ENCODE measurements around the gene FXYD6.
A peak's percentile ranks its signal among the peaks of the same experiment; 100 is the strongest.

Gene FXYD6

DNA sequence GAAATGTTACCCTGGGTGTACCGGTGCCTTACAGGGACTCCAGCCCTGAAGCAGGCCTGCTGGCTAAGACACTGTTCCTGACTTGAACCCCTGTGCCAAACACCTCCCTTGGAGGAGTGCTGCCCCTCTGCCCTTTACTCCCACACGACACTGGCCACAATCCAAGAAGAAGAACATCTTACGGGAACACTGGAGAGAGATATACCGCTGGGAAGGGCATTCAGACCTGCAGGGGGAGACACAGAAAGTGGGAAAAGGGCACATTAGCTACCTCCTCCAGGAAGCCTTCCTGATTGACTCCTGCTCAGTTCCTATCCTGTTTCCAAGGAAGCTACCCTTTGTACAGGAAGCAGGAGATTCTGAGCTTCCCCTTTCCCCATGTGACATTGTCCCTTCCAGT lies 34.1 kb upstream of the FXYD6 start:
- DNase-seq (ENCODE audit: low read depth in 2 of 2) = no peak

DNA sequence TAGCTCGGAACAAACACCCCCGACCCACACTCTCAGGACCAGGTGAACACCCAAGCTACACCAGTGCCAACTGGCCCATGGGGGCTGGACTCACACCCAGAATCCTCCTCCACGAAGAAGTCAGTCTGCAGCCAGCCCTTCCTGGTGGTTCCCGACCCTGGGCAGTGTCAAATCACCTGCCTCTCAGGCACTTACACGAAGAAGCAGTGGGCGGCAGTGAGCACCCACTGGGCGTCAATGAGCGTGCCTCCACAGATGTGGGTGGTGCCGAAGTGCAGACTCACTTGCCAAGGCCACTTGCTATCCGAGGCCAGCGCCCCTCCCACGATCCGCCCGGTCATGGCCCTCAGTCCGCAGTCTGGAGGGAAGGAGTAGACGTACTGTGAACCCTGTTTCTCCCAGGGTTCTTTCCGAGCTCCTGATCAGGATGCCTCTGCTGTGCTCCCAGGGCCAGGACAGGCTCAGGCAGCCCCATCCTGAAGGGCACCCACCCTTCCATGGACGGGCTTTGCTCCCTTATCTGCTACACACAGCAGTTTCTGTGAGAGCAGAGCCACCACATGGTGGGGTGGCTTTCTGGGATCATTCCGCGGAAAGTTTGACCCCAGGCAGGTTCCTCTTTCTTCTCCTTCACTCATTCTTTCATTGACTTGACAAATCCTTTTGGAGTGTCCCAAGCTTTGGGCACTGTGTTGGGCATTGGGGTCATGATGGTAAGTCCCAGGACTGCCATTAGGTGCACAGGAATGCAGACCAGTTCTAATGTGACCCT lies 33.3 kb upstream of the FXYD6 start:
- DNase-seq (ENCODE audit: low read depth in 2 of 2) = no peak

DNA sequence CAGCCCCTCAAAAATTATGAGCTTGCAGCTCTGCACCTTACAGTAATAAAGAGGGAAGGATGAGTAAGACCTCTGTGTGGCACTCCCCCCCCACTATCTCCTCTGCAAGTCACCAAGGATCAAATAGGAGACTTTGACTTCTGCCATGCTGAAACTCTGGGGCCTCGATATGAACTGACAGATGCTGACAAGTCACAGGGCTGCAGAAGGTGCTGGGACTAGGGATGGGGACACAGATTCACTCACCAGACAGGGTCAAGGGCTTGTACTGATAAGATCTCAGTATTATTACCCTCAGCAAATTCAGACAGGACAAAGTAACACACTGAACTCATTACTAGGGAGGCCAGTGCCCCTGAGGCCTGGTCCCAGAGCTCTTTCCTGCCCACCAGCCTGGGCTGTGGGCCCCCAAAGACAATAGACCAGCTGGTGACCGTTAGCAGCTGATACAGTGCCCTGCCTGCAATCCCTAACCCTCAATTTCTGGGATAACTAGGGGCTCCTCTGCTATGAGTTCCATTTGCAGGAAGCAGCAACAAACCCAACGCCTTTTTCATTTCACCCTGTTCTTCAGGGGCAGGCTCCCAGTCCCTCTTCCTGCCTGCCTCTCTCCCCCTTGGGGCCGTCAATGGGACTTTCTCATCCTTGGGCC lies 32.6 kb upstream of the FXYD6 start:
- DNase-seq (ENCODE audit: low read depth in 2 of 2) = no peak

DNA sequence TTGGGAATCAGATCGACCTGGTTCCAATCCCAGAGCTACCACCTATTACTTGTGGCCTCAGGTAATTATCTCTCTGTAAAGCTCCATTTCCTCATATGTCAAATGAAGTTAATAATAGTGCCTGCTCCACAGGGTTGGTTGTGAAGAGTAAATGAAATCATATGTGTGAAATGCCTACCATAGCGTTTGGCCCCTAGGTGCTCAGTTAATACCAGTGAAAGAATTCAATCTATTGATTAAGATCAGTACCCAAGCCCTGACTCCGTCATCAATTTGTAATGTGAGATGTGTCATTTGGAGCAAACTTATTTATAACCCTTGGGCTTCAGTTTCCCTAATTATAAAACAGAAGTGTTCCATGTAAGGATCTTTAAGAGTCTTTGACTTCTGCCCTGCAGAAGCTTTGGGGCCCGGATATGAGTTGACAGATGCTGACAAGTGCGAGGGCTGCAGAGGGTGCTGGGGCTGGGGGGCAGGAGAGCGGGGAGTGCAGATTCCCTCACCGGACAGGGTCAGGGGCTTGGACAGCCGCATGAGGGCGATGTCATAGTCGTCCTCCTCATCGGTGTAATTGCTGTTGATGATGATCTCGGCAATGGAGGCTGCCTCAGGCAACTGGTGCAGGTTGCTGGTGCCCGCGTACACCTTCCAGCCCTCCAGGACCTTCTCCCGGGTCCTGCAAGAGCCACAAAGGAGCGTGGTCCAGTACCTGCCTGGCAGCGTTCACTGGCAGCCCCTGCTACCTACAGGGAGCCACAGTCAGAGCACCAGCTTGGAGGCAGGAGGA lies 31.8 kb upstream of the FXYD6 start:
- DNase-seq (ENCODE audit: low read depth in 2 of 2) = no peak

- DNase-seq (ENCODE audit: low read depth in 2 of 2) = peak; percentile 23 to 36
Measured at GRCh38 chr11:117907276-117908108, 31.0 kb upstream of the FXYD6 start.

- DNase-seq (ENCODE audit: low read depth in 2 of 2) = no peak
Measured at GRCh38 chr11:117906710-117907109, 30.3 kb upstream of the FXYD6 start.

DNA sequence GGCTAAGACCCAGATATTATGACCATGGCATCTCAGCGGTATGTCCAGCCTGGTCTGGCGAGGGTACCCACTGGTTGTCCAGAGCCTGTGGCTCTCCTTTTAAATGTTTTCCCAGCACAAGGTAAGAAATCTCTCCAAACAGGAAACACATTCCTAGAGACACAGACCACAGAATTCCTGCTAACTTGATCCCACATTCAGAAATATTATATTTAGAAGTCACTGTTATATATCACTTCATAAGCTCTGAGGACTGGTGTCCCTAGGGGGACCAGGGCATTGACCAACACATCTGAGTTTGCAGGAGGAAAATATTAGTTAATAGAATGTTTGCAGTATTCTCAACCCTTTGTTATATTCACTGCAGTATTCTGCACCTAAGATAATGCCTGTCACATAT lies 29.7 kb upstream of the FXYD6 start:
- DNase-seq (ENCODE audit: low read depth in 2 of 2) = no peak

DNA sequence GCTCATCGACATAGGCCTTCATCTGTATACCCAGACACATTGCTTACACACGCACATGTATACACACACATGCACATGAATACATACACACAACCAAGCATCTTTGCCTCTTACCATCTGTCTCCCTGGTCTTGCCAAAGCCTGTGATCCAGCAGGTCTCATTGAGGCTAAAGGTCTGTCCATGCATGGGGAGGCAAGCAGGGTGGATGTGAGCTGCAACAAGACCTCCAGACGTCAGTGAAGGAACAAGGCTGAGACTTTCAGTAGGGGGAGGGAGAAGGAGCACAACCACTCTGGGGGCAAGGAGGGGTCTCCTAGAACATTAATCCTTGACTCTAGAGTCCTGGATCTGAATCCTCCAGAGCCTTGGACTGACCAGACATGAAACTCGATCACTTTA lies 29.1 kb upstream of the FXYD6 start:
- DNase-seq (ENCODE audit: low read depth in 2 of 2) = no peak

DNA sequence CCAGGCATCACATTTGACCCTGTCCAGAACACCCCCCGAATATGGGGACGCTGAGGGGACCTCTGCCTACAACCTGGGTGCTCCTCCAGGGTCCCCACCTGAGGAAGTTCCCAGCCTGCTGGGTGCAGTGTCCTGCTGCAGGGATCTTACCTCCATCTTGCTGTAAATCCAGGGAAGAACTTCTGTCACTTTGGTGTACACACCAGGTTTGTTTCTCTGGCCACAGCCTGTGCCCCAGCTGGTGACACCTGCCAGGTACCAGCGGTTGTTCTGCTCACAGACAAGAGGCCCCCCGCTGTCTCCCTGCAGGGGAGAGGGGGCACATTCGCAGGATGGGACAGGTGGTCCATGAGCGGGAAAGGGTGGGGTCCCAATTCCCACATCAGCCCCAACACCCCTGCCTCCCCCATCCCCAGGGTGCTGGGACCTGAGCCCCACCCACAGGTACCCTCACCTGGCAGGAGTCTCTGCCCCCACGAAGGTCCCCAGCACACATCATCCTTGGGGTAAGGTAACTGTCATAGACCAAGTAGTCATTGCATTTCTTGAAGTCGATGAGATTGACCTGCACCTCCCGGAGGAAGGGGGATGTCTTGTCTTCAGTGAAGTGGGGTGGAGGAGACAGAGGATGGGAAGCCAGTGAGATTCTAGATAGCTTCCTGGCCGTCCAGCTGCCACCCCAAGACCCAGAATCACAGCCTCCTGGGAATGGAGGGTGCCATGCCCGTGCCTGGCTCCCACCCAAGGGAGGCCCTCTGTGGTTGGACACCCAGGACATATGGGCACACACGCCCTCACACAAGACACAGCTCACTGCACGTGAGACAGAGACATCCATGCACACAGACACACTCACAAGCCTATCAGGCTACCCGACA lies 27.3 kb upstream of the FXYD6 start:
- no peak for DNase-seq (ENCODE audit: low read depth in 2 of 2)

GRCh38 chr11:117902001-117902845 lies 25.8 kb upstream of the FXYD6 start:
- no peak for DNase-seq (ENCODE audit: low read depth in 2 of 2)

DNA sequence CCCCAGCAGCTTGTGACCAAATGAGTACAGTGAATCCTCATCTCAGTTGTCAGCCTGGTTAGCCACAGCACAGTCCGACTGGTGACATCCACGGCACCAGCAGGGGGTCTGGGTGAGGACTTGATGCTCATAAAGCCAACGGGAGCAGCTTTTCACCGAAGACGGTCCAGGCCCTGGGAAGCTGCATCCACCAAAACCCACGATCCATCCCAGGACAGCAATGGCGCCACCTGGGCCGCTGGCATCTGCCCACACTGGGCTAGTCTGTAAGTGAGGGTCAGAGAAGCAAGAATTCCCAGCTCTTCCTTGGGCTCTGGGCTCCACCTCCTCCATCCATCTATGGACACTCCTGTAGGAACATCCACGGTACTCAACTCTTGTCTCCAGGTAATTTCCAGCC lies 25.1 kb upstream of the FXYD6 start:
- DNase-seq (ENCODE audit: low read depth in 2 of 2) = no peak

DNA sequence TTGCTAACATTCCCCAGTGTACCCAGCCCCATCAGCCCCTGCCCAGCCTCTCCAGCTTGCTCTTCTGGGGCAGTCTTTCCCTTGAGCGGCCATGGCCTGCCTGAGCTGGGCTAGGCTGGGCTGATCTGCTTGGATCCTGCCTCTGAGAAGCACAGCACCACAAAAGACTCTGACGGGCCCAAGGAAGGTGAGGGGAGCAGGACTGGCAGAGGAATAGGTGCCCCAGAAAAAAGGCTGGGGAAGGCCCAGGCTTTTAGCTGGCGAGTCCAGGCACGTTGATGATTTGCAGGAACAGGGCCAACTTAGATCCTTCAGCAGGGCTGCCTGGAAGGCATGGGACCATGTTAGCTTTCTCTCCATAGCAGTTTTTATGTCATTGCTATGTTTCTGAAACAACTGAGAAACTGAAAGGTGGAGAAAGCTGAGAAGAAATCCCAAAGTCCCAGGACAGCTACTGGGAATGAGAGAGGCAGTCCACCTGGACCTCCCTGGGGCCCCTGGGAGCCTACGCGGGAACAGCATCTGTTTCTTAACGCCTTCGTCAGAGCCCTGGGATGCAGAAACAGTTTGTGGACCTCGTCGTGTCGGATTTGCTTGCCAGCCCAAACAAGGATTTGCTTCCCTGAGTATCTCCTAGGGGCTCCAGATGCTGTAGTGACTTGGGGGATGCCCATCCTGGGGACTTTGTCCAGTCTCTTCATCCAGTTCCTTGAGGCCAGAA lies 24.4 kb upstream of the FXYD6 start:
- DNase-seq (ENCODE audit: low read depth in 2 of 2) = no peak

- no peak for DNase-seq (ENCODE audit: low read depth in 2 of 2)
Measured at GRCh38 chr11:117900121-117900648, 23.7 kb upstream of the FXYD6 start.

DNA sequence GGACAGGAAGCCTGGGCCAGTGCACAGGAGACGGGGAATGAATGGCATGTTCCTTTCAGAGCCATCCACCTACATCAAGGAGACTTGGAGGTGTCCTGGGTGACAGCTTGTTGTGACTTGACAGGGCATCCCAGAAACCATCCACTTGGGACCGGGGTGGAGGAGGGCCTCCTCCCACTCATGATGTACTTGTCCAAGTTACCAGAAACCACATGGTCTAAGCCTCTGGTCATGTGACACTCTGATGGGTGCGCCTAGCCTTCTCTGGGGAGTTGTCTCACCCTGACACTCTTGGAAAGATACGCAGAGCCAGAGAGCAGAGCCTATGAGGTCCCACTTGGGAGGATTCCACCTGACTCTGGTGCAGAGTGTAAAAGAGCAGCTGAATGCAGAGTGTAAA lies 21.6 kb upstream of the FXYD6 start:
- no peak for DNase-seq (ENCODE audit: low read depth in 2 of 2)

GRCh38 chr11:117892651-117893050 lies 16.2 kb upstream of the FXYD6 start:
- no peak for DNase-seq (ENCODE audit: low read depth in 2 of 2)

GRCh38 chr11:117891362-117891761 lies 14.9 kb upstream of the FXYD6 start:
- DNase-seq (ENCODE audit: low read depth in 2 of 2) = no peak

GRCh38 chr11:117888139-117888566 lies 11.7 kb upstream of the FXYD6 start:
- no peak for DNase-seq (ENCODE audit: low read depth in 2 of 2)

GRCh38 chr11:117887431-117888138 lies 11.1 kb upstream of the FXYD6 start:
- DNase-seq (ENCODE audit: low read depth in 2 of 2) = no peak

All from stimulated activated CD8-positive, alpha-beta memory T cell treated with anti-CD3 and anti-CD28 coated beads, Interleukin-7, amount 100 ng/mL, for 1 hour (primary cell).